Mesendoderm (in vitro differentiated cells): Measurements from ENCODE around the gene CIDEB.

ENCODE experiments used
- DNase-seq: peaks from one replicate; pipeline ENCODE4 v3.0.0; 2013
- H2AK5ac ChIP-seq: 2 replicates; pipeline ENCODE4 v1.6.1; 2013; ENCODE audit warnings: low read length, inconsistent platforms
- H2BK120ac ChIP-seq: 2 replicates; pipeline ENCODE4 v1.6.1; 2013; ENCODE audit warnings: low read depth, mild to moderate bottlenecking, low read length, moderate library complexity, mixed read lengths
- H2BK15ac ChIP-seq: replicated peaks from 2 replicates; pipeline ENCODE4 v1.6.1; 2013; ENCODE audit warnings: low read depth, mild to moderate bottlenecking, moderate library complexity
- H2BK5ac ChIP-seq: 2 replicates; pipeline ENCODE4 v1.6.1; 2013; ENCODE audit warnings: low read length, inconsistent platforms
- H3K18ac ChIP-seq: 2 replicates; pipeline ENCODE4 v1.6.1; 2013; ENCODE audit warnings: mild to moderate bottlenecking, low read length, mixed read lengths
- H3K23ac ChIP-seq: one replicate; pipeline ENCODE4 v1.6.1; 2013; ENCODE audit warnings: low read length
- H3K27ac ChIP-seq: 2 replicates; pipeline ENCODE4 v1.5.1; 2013; ENCODE audit warnings: low read depth, mild to moderate bottlenecking, inconsistent platforms, low read length, moderate library complexity
- H3K27me3 ChIP-seq: 2 replicates; pipeline ENCODE4 v1.6.1; 2013; ENCODE audit warnings: low read length, control low read depth, mild to moderate bottlenecking, inconsistent platforms; ENCODE audit not compliant: insufficient read depth, poor library complexity
- H3K36me3 ChIP-seq: 2 replicates; pipeline ENCODE4 v1.6.1; 2013; ENCODE audit warnings: low read length, inconsistent platforms; ENCODE audit not compliant: control insufficient read depth, insufficient read depth
- H3K4ac ChIP-seq: one replicate; pipeline ENCODE4 v1.6.1; 2013; ENCODE audit warnings: low read depth, mild to moderate bottlenecking, low read length, moderate library complexity
- H3K4me1 ChIP-seq: 2 replicates; pipeline ENCODE4 v1.6.1; 2013; ENCODE audit warnings: low read depth, low read length, inconsistent platforms; ENCODE audit not compliant: control insufficient read depth
- H3K4me2 ChIP-seq: 2 replicates; pipeline ENCODE4 v1.6.1; 2013; ENCODE audit warnings: low read length
- H3K4me3 ChIP-seq: 2 replicates; pipeline ENCODE4 v1.5.1; 2013; ENCODE audit warnings: mild to moderate bottlenecking, low read length
- H3K56ac ChIP-seq: one replicate; pipeline ENCODE4 v1.6.1; 2013; ENCODE audit warnings: low read length
- H3K79me1 ChIP-seq: 2 replicates; pipeline ENCODE4 v1.6.1; 2013; ENCODE audit warnings: low read length, inconsistent platforms
- H3K79me2 ChIP-seq: 2 replicates; pipeline ENCODE4 v1.6.1; 2013; ENCODE audit warnings: mild to moderate bottlenecking, low read length; ENCODE audit not compliant: control insufficient read depth, insufficient read depth
- H3K9ac ChIP-seq: 2 replicates; pipeline ENCODE4 v1.6.1; 2013; ENCODE audit warnings: low read length, inconsistent platforms
- H4K5ac ChIP-seq: one replicate; pipeline ENCODE4 v1.6.1; 2013; ENCODE audit warnings: low read length
- H4K8ac ChIP-seq: one replicate; pipeline ENCODE4 v1.6.1; 2013; ENCODE audit warnings: low read depth, mild to moderate bottlenecking, control low read depth, low read length, moderate library complexity
- WGBS: extraction: QIAGEN DNeasy Blood & Tissue Kit; methylation state at CpG from one replicate; pipeline ENCODE4 v1.1.7; 2013; ENCODE audit warnings: low lambda C conversion rate, missing lambda C conversion rate; ENCODE audit not compliant: insufficient coverage; ENCODE audit errors: extremely low coverage; 5-methylcytosine and 5-hydroxymethylcytosine counted together

The CIDEB gene

DNA sequence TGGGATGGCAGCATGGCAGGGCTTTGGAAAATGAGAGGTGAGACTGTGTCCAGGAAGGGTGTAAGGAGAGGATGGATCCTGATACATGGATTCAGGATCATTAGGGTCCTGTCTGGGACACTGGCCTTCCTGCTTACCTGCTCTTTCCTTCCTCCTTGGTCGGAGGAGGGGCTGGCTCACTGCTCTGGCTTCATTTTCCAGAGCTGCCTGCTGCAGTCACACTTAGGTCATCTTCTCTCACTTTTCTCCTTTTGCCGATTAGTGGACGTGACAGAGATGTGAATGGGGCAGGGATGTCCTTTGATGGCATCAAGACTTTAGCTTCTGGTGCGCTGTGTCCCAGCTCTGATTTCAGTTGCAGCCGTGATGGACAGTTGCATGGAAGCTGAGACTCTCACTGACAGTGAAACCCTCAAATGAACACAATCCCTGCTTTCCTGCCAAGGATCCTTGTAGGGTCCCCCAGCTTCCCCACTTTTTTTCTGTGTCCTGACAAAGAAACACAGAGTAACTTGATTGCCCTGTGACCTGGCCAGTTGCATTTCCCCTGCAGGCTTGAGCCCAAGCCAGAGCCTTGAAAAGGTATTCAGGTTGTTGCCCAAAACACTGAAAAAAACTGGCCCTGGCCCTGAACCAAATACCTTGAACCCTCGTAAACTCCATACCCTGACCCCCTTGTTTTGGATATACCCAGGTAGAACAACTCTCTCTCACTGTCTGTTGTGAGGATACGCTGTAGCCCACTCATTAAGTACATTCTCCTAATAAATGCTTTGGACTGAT lies 756 bp upstream of the CIDEB start:
- Histone ChIP-seq H3K27me3 (no peaks in the 10 kb centered on the region), H3K27ac (no peak overlapping the region), H3K4ac (no peak overlapping the region), H3K4me3 (no peak overlapping the region), H2BK5ac (no peak overlapping the region), H3K4me2 (no peak overlapping the region), H3K56ac (no peak overlapping the region), H3K18ac (no peak overlapping the region), H4K8ac (no peak overlapping the region), H2BK120ac (no peak overlapping the region), H3K4me1 (no peaks in the 10 kb centered on the region), H2BK15ac (no peak overlapping the region), H2AK5ac (no peak overlapping the region), H3K79me1 (peaks cover 2% of the 10 kb centered on the region), H4K5ac (no peak overlapping the region), H3K79me2 (no peaks in the 10 kb centered on the region), H3K36me3 (peaks cover 5% of the 10 kb centered on the region), H3K9ac (no peak overlapping the region), H3K23ac (no peak overlapping the region)
- WGBS = no CpG with 5 or more reads among the region's 7 CpGs
- peak; percentile 47 for DNase-seq

GRCh38 chr14:24307156-24307574 lies 612 bp downstream of the CIDEB start:
- WGBS = no CpG with 5 or more reads among the region's 11 CpGs

DNA sequence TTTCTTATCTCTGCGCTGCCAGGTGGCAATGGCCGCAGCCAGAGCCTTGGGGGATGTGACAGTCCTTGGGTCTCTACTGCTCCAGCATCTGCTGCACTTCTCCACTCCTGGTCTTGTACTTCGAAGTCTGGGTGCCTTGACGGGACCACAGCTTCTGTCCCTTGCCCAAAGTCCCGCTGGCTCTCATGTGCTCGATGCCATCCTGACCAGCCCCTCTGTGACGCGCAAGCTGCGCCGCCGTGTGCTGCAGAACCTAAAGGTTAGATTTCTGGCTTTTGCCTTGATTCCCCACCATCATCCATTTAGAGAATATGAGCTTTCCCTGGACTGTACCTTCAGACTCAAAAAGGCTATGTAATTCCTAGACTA lies 3.8 kb downstream of the CIDEB start:
- H4K8ac ChIP-seq = no peak overlapping the region
- H3K18ac ChIP-seq = no peak overlapping the region
- no peak overlapping the region for H3K23ac ChIP-seq
- DNase-seq = no peak
- no peak overlapping the region for H2BK5ac ChIP-seq
- peaks cover 5% of the 10 kb centered on the region for H3K4me1 ChIP-seq
- no peak overlapping the region for H3K56ac ChIP-seq
- H3K4ac ChIP-seq = no peak overlapping the region
- WGBS = no CpG with 5 or more reads among the region's 11 CpGs
- no peak overlapping the region for H3K4me3 ChIP-seq
- no peak overlapping the region for H2BK120ac ChIP-seq
- H3K79me1 ChIP-seq = peaks cover 15% of the 10 kb centered on the region
- peaks cover 7% of the 10 kb centered on the region for H3K36me3 ChIP-seq
- H2AK5ac ChIP-seq = no peak overlapping the region
- H4K5ac ChIP-seq = no peak overlapping the region
- H2BK15ac ChIP-seq = no peak overlapping the region
- no peak overlapping the region for H3K27ac ChIP-seq
- H3K9ac ChIP-seq = no peak overlapping the region
- H3K79me2 ChIP-seq = peaks cover 10% of the 10 kb centered on the region
- H3K4me2 ChIP-seq = no peak overlapping the region
- H3K27me3 ChIP-seq = no peaks in the 10 kb centered on the region

More at GRCh38 chr14:24307156-24307574, 612 bp downstream of the CIDEB start:
- Histone ChIP-seq H3K4ac (no peak overlapping the region), H3K23ac (no peak overlapping the region), H2AK5ac (no peak overlapping the region), H2BK120ac (no peak overlapping the region), H3K27ac (no peak overlapping the region), H3K4me3 (no peak overlapping the region), H3K79me2 (no peaks in the 10 kb centered on the region), H3K4me2 (no peak overlapping the region), H3K4me1 (no peaks in the 10 kb centered on the region), H4K5ac (no peak overlapping the region), H2BK15ac (no peak overlapping the region), H2BK5ac (no peak overlapping the region), H3K9ac (no peak overlapping the region), H3K27me3 (no peaks in the 10 kb centered on the region), H3K18ac (no peak overlapping the region), H3K36me3 (peaks cover 5% of the 10 kb centered on the region), H3K79me1 (peaks cover 2% of the 10 kb centered on the region), H4K8ac (no peak overlapping the region), H3K56ac (no peak overlapping the region)
- DNase-seq = no peak

GRCh38 chr14:24300326-24300980 lies 7.3 kb downstream of the CIDEB start:
- Histone ChIP-seq H3K4me1 (peaks cover 8% of the 10 kb centered on the region), H3K4me3 (peak overlapping the region; percentile 87), H2BK120ac (no peak overlapping the region), H3K9ac (peak overlapping the region; percentile 86), H3K79me1 (peaks cover 15% of the 10 kb centered on the region), H3K27me3 (no peaks in the 10 kb centered on the region), H2AK5ac (no peak overlapping the region), H3K27ac (no peak overlapping the region), H2BK5ac (no peak overlapping the region), H4K5ac (no peak overlapping the region), H3K23ac (no peak overlapping the region), H3K4me2 (peak overlapping the region; percentile 80), H3K36me3 (peaks cover 5% of the 10 kb centered on the region), H3K18ac (no peak overlapping the region), H2BK15ac (no peak overlapping the region), H4K8ac (no peak overlapping the region), H3K4ac (no peak overlapping the region), H3K79me2 (peaks cover 10% of the 10 kb centered on the region), H3K56ac (peak overlapping the region; percentile 90)
- no peak for DNase-seq
- no CpG with 5 or more reads among the region's 16 CpGs for WGBS

DNA sequence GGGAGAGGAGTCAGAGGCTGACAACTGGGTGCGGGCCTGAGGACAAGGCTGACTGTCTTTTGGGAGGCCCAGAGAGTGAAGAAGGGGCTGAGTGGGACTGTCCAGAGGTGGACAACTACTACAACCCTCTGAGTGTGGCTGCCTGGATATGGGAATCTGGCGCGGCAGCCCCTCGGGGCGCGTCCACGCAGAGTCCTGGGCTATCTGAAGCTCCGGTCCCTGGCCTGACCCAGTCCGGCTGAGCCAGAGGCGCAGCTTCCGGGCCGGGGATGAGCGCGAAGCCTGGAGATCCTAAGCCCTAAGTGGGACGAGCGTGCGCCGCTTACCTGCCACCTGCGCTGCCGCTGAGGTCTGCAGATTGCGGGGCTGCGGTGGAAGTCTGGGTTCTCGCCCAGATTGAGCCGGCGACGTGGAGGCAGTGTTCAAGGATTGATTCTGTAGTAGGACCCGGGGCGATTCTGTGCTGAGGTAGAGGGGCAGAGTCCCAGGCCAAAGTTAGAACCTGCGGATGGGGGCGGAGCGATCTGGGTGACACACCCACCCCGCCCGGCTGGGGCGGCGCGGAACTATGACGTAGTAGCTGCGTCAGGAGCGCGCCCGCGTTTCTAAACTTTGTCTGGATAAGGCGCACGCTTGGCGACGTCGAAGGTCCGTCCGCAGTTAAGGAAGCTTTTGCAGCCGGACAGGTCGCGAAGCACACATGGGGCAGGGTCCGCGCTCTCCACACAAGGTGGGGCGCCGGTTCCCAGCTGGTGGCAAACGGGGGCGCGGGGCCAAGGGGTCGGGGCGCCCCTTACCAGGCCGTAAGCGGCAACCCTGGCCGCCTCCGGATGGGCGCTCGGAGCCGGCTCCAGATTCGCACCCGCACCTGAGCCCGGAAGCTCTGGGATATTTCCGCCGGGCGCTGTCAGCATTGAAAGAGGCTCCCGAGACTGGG lies 8.3 kb downstream of the CIDEB start, which contains the start of the genes DHRS1 and NOP9:
Gene DHRS1, minus strand, starts transcription at position 526 of the 937 bp plus-strand sequence. CDS start 674 bp downstream, outside the sequence.
Gene NOP9, plus strand, starts transcription at position 596 of the 937 bp plus-strand sequence. Its CDS starts 105 bp downstream, at position 701.
- Histone ChIP-seq H3K79me2 (peaks cover 10% of the 10 kb centered on the region), H3K9ac (peak within 1 kb of the TSS; percentile 93), H3K4me2 (peak within 1 kb of the TSS; percentile 91), H2BK15ac (no peak within 1 kb of the TSS), H2AK5ac (no peak within 1 kb of the TSS), H4K8ac (no peak within 1 kb of the TSS), H3K23ac (peak within 1 kb of the TSS; percentile 86), H2BK5ac (no peak within 1 kb of the TSS), H3K4me1 (peaks cover 8% of the 10 kb centered on the region), H4K5ac (no peak within 1 kb of the TSS), H3K4ac (no peak within 1 kb of the TSS), H3K56ac (peak within 1 kb of the TSS; percentile 95), H3K18ac (no peak within 1 kb of the TSS), H3K36me3 (peaks cover 5% of the 10 kb centered on the region), H3K27ac (no peak within 1 kb of the TSS), H3K79me1 (peaks cover 15% of the 10 kb centered on the region), H2BK120ac (no peak within 1 kb of the TSS), H3K4me3 (peak within 1 kb of the TSS; percentile 87), H3K27me3 (no peaks in the 10 kb centered on the region)
- peak; percentile 95 for DNase-seq
- WGBS = no CpG with 5 or more reads among the region's 75 CpGs
